PFSK-1 (cell line): ENCODE measurements around the gene GASK1B.

Source experiments
- FOXP2 ChIP-seq: optimal IDR thresholded peaks from 2 replicates; pipeline ENCODE3; 2011; ENCODE audit warnings: borderline replicate concordance, control low read depth, inconsistent platforms; ENCODE audit not compliant: insufficient read depth; ENCODE audit errors: extremely low read length, extremely low read depth
- POLR2AphosphoS5 ChIP-seq: IDR thresholded peaks from 2 replicates; pipeline ENCODE4 v1.6.1; 2012; ENCODE audit warnings: low read depth, mild to moderate bottlenecking, control low read depth, low read length, moderate library complexity
- REST ChIP-seq, 2 experiments: IDR thresholded peaks; 2 replicates each; pipeline versions ENCODE4 v1.6.1 to v1.8.0; 2011 to 2012; ENCODE audit warnings: low read depth in 2 of 2, low read length in 2 of 2, control low read depth in 1 of 2, inconsistent platforms in 1 of 2, mild to moderate bottlenecking in 1 of 2, moderate library complexity in 1 of 2; ENCODE audit not compliant: insufficient read depth in 1 of 2
- SIN3A ChIP-seq: IDR thresholded peaks from 2 replicates; pipeline ENCODE4 v1.6.1; 2012; ENCODE audit warnings: mild to moderate bottlenecking, low read length, moderate library complexity, borderline replicate concordance; ENCODE audit not compliant: insufficient read depth
- TAF1 ChIP-seq: IDR thresholded peaks from 2 replicates; pipeline ENCODE4 v1.6.1; 2012; ENCODE audit warnings: low read length, control low read depth, borderline replicate concordance; ENCODE audit not compliant: insufficient read depth

- TF ChIP-seq POLR2AphosphoS5 (no peak), TAF1 (no peak), REST (IDR thresholded peaks at IDR 0.05; ENCODE audit: insufficient read depth in 1 of 2, low read depth in 2 of 2, low read length in 2 of 2) (no peak), FOXP2 (no peak), SIN3A (no peak)
These were observed 29.1 kb upstream of the GASK1B start for GRCh38 chr4:158201876-158202275.
